Lower leg skin (tissue), 3 donors: ENCODE measurements around the gene LRSAM1.

Source experiments
- CTCF ChIP-seq, 3 donors: fragments of 450-650 bp; IDR thresholded peaks; one replicate each; pipeline ENCODE4 v1.5.1; 2016; ENCODE audit warnings: antibody characterized with exemption in 3 of 3, mild to moderate bottlenecking in 3 of 3, moderate library complexity in 2 of 3
- POLR2A ChIP-seq, 2 donors: fragments of 450-650 bp; IDR thresholded peaks; one replicate each; pipeline ENCODE4 v1.6.1; 2016 to 2017; ENCODE audit warnings: antibody characterized with exemption in 2 of 2, mild to moderate bottlenecking in 1 of 2, moderate library complexity in 1 of 2

GRCh38 chr9:127445851-127446712 is 5.2 kb upstream of the LRSAM1 start:
- TF ChIP-seq POLR2A (IDR thresholded peaks at IDR 0.05) (no peak), CTCF (IDR thresholded peaks at IDR 0.05) (no peak)
